A549 (cell line): Measurements from ENCODE around the gene SH3RF3. TPM values are rescaled to one million over a fixed set of nuclear protein-coding genes. Genes with fewer than 3 reads are reported as not detected.

Source experiments
- ATAC-seq, 2 experiments: fragments of 200-7000 bp in 1 of 2; fragments of >200 bp in 1 of 2; cut with Nextera tagmentation in 1 of 2; cut with Tn5 transposase in 1 of 2; 3 replicates each; pipeline versions ENCODE4 v1.8.0 to v1.9.1; 2018 to 2020; ENCODE audit warnings: mild to moderate bottlenecking in 1 of 2, moderate library complexity in 1 of 2
- CTCF ChIA-PET: fragments of 300-600 bp; sonication (Branson Sonifier 250); formaldehyde crosslinking; extraction: SDS; loops from one replicate; lab custom pipeline; 2021; ENCODE audit warnings: antibody characterized with exemption, inconsistent platforms; lab: Yijun Ruan, JAX
- POLR2A ChIA-PET: fragments of 350-600 bp; formaldehyde crosslinking; extraction: SDS; loops from one replicate; lab custom pipeline; 2021; ENCODE audit warnings: antibody characterized with exemption, inconsistent platforms; lab: Yijun Ruan, JAX
- DNase-seq, 2 experiments: peaks; one replicate each; pipeline versions ENCODE4 v3.0.0 to v3.0.0-alpha.2; 2011 to 2016; ENCODE audit warnings: low read depth in 1 of 2, low spot score in 1 of 2
- FAIRE-seq: peaks from 2 replicates; lab custom pipeline; 2011; peaks lifted over from hg19 to GRCh38; lab: Jason Lieb, UNC
- H3K27ac ChIP-seq, 2 experiments: fragments of >200 bp; sonication (Bioruptor Twin); formaldehyde crosslinking; 3 replicates each; pipeline ENCODE4 v1.5.1; 2016 to 2017
- H3K4me1 ChIP-seq: fragments of >200 bp; sonication (Bioruptor Twin); formaldehyde crosslinking; 3 replicates; pipeline ENCODE4 v1.6.1; 2016
- H3K4me2 ChIP-seq: fragments of >200 bp; sonication (Bioruptor Twin); formaldehyde crosslinking; 3 replicates; pipeline ENCODE4 v1.6.1; 2016
- H3K4me3 ChIP-seq: fragments of >200 bp; sonication (Bioruptor Twin); formaldehyde crosslinking; 3 replicates; pipeline ENCODE4 v1.5.1; 2016
- H3K9me3 ChIP-seq: fragments of >200 bp; sonication (Bioruptor Twin); formaldehyde crosslinking; 3 replicates; pipeline ENCODE4 v1.6.1; 2016
- ATOH8 ChIP-seq: fragments of 250-450 bp; sonication (Bioruptor Pico); IDR thresholded peaks from 2 replicates; pipeline ENCODE4 v1.5.0; 2020; ENCODE audit warnings: low read depth, mild to moderate bottlenecking, moderate library complexity
- EHF ChIP-seq: fragments of 250-450 bp; sonication (Bioruptor Pico); IDR thresholded peaks from 2 replicates; pipeline ENCODE4 v1.5.0; 2020; ENCODE audit warnings: mild to moderate bottlenecking
- HDAC2 ChIP-seq: fragments of 200-600 bp; sonication (generic); IDR thresholded peaks from 2 replicates; pipeline ENCODE4 v1.6.1; 2016
- HES2 ChIP-seq: fragments of >200 bp; sonication (Bioruptor Twin); formaldehyde crosslinking; IDR thresholded peaks from 2 replicates; pipeline ENCODE4 v1.6.1; 2016
- HMGXB4 ChIP-seq: fragments of 250-450 bp; sonication (Bioruptor Pico); IDR thresholded peaks from 2 replicates; pipeline ENCODE4 v1.5.0; 2021; ENCODE audit warnings: mild to moderate bottlenecking, moderate library complexity, borderline replicate concordance
- HOXA7 ChIP-seq: fragments of 250-450 bp; sonication (Bioruptor Pico); IDR thresholded peaks from 2 replicates; pipeline ENCODE4 v1.5.0; 2020; ENCODE audit warnings: mild to moderate bottlenecking, moderate library complexity
- HOXB5 ChIP-seq: fragments of 250-450 bp; sonication (Bioruptor Pico); IDR thresholded peaks from 2 replicates; pipeline ENCODE4 v1.5.0; 2020; ENCODE audit warnings: mild to moderate bottlenecking, moderate library complexity
- JUNB ChIP-seq: fragments of >200 bp; sonication (Bioruptor Twin); formaldehyde crosslinking; IDR thresholded peaks from 2 replicates; pipeline ENCODE4 v1.6.1; 2016
- POLR2A ChIP-seq: IDR thresholded peaks from 2 replicates; pipeline ENCODE4 v1.6.1; 2012; ENCODE audit warnings: mild to moderate bottlenecking, low read length
- REST ChIP-seq: fragments of 200-600 bp; sonication (generic); IDR thresholded peaks from 2 replicates; pipeline ENCODE4 v1.6.1; 2016; ENCODE audit warnings: antibody characterized with exemption, mild to moderate bottlenecking, moderate library complexity
- RNF2 ChIP-seq: fragments of 200-600 bp; sonication (generic); IDR thresholded peaks from 2 replicates; pipeline ENCODE4 v1.6.1; 2016; ENCODE audit warnings: low read depth, mild to moderate bottlenecking, antibody characterized with exemption, moderate library complexity, borderline replicate concordance
- SMC3 ChIP-seq: fragments of >200 bp; sonication (Bioruptor Twin); formaldehyde crosslinking; IDR thresholded peaks from 3 replicates; pipeline ENCODE4 v1.6.1; 2018; ENCODE audit warnings: inconsistent platforms
- SREBF2 ChIP-seq: fragments of 450-650 bp; IDR thresholded peaks from 2 replicates; pipeline ENCODE4 v1.6.1; 2014; ENCODE audit warnings: mild to moderate bottlenecking, moderate library complexity
- TP53 ChIP-seq: fragments of 250-450 bp; sonication (Bioruptor Pico); IDR thresholded peaks from 2 replicates; pipeline ENCODE4 v1.5.0; 2021; ENCODE audit warnings: mild to moderate bottlenecking, moderate library complexity
- USF2 ChIP-seq: fragments of 450-650 bp; IDR thresholded peaks from 2 replicates; pipeline ENCODE4 v1.6.1; 2014; ENCODE audit warnings: antibody characterized with exemption
- ZC3H11A ChIP-seq: fragments of 450-650 bp; IDR thresholded peaks from 2 replicates; pipeline ENCODE4 v1.6.1; 2014; ENCODE audit warnings: antibody characterized with exemption, mild to moderate bottlenecking
- ZSCAN20 ChIP-seq: fragments of 250-450 bp; sonication (Bioruptor Pico); IDR thresholded peaks from 2 replicates; pipeline ENCODE4 v1.8.0; 2022; ENCODE audit warnings: mild to moderate bottlenecking, moderate library complexity
- WGBS: methylation state at CpG from one replicate; pipeline ENCODE4 v1.1.6; 2017; ENCODE audit errors: missing lambda C conversion rate; 5-methylcytosine and 5-hydroxymethylcytosine counted together
- polyA plus RNA-seq, 4 experiments: library from polyadenylated mRNA; depleted of rRNA in 3 of 4; stranded (reverse); fragments of >200 nt; fragmentation: RNase III in 1 of 4; extraction: RNeasy Plus Mini Kit Qiagen cat#74134 plus additional on column Dnase treatment in 1 of 4; gene quantifications; 2 replicates in 3 of 4; 3 replicates in 1 of 4; pipeline ENCODE4 v1.2.3, GENCODE V29; 2011 to 2017

SH3RF3 gene
- polyA plus RNA-seq, 2 of the 4 experiments (the other 2 are of a cell fraction): 0.04 to 0.21 TPM

GRCh38 chr2:109151519-109151918 lies 22.5 kb downstream of the SH3RF3 start (continued):
- no peak for TF ChIP-seq HOXA7 (CRISPR knock-in tag)
- TF ChIP-seq, all 56 proteins: peak for 0

- H3K4me2 ChIP-seq: no peak overlapping the region
- no peaks in the 10 kb centered on the region for H3K9me3 ChIP-seq
- H3K27ac ChIP-seq: no peak overlapping the region
- FAIRE-seq (no peak), ATAC-seq (no peak), DNase-seq (no peak)
- H3K4me3 ChIP-seq: no peak overlapping the region
- POLR2A ChIA-PET: no interaction called here
- H3K4me1 ChIP-seq: no peaks in the 10 kb centered on the region
- TF ChIP-seq REST (no peak), ZSCAN20 (CRISPR knock-in tag) (no peak), HMGXB4 (CRISPR knock-in tag) (no peak), SREBF2 (no peak), USF2 (no peak), ZC3H11A (no peak), SMC3 (no peak), HDAC2 (no peak), POLR2A (no peak), TP53 (CRISPR knock-in tag) (no peak), HOXB5 (CRISPR knock-in tag) (no peak), JUNB (no peak), RNF2 (no peak), HES2 (no peak)
- 34% methylated on average over 10 of the region's 10 CpGs for WGBS
- CTCF ChIA-PET: interaction anchor here (0.6 to 1.7 kb wide), 3 partner anchors 19 to 357 kb away, joined by 3 to 5 read pairs (median 4); no protein-coding TSS in a partner anchor
These were observed 24.2 kb downstream of the SH3RF3 start for GRCh38 chr2:109153005-109153784.

- no peaks in the 10 kb centered on the region for H3K4me1 ChIP-seq
- no peak for TF ChIP-seq ATOH8 (CRISPR knock-in tag)
- TF ChIP-seq EHF: no peak
- no peak for TF ChIP-seq ZC3H11A
- no peaks in the 10 kb centered on the region for H3K9me3 ChIP-seq
- no peak for DNase-seq
- no peak for ATAC-seq
- FAIRE-seq: no peak
- CTCF ChIA-PET: interaction anchor here (0.6 to 1.7 kb wide), 2 partner anchors 48 to 356 kb away, joined by 4 to 5 read pairs; no protein-coding TSS in a partner anchor
- WGBS: 40% methylated on average over 5 of the region's 5 CpGs
- H3K27ac ChIP-seq: no peak overlapping the region
- POLR2A ChIA-PET: no interaction called here
- no peak overlapping the region for H3K4me3 ChIP-seq
- H3K4me2 ChIP-seq: no peak overlapping the region
These were observed 24.8 kb downstream of the SH3RF3 start for GRCh38 chr2:109153807-109154206.
